Measurements from ENCODE around the gene TEKT5.

DNA sequence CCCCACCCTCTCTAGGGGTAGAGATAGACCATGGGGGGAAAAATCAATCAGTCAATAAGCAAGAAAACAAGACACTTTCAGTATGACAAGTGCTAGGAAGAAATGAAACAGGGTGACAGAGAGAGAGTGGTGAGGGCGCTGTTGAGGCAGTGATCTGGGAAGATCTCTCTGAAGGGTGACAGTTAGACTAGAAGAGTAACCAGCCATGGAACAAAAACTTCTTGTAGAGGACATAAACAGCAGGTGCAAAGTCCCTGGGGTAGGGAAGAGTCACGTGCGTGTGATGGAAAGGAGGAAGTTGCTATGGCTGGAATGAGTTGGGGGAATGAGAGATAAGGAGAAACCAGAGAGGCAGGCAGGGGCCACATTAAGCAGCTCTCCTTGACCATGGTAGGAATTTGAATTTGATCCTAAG, 97.5 kb downstream of the TEKT5 start:
- TF ChIP-seq CTCF (IDR thresholded peaks at IDR 0.05; ENCODE audit: low read depth, low read length, missing input control) (no peak), RAD21 (IDR thresholded peaks at IDR 0.05) (no peak), ATF3 (IDR thresholded peaks at IDR 0.05) (no peak), SP1 (IDR thresholded peaks at IDR 0.05) (no peak), FOXA1 (IDR thresholded peaks at IDR 0.05) (no peak)
- TF ChIP-seq, protein P1, sequence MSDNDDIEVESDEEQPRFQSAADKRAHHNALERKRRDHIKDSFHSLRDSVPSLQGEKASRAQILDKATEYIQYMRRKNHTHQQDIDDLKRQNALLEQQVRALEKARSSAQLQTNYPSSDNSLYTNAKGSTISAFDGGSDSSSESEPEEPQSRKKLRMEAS (IDR thresholded peaks at IDR 0.05): no peak

All from liver (tissue), 3 donors.